Keratinocyte (primary cell): ENCODE results near the gene GADD45GIP1. TPM values are rescaled to one million over a fixed set of nuclear protein-coding genes. Genes with fewer than 3 reads are reported as not detected.

Source experiments
- DNase-seq: peaks from one replicate; pipeline ENCODE4 v3.0.0-alpha.2; 2011; ENCODE audit warnings: low read depth, missing footprints, low spot score
- FAIRE-seq: peaks from 2 replicates; lab custom pipeline; 2011; peaks lifted over from hg19 to GRCh38; lab: Jason Lieb, UNC
- H2AFZ ChIP-seq: 2 replicates; pipeline ENCODE4 v1.6.0; 2012; ENCODE audit warnings: low read length, control low read depth, inconsistent platforms; ENCODE audit not compliant: control insufficient read depth
- H3K27ac ChIP-seq: 2 replicates; pipeline ENCODE4 v1.5.1; 2011; ENCODE audit warnings: low read length; ENCODE audit not compliant: control insufficient read depth, insufficient read depth
- H3K27me3 ChIP-seq: 3 replicates; pipeline ENCODE4 v1.6.0; 2011; ENCODE audit warnings: low read length; ENCODE audit not compliant: control insufficient read depth, insufficient read depth; ENCODE audit errors: extremely low read depth
- H3K36me3 ChIP-seq, 2 experiments: 2 replicates in 1 of 2; 3 replicates in 1 of 2; pipeline ENCODE4 v1.5.1; 2011; ENCODE audit warnings: low read length in 2 of 2, mild to moderate bottlenecking in 1 of 2; ENCODE audit not compliant: control insufficient read depth in 2 of 2, insufficient read depth in 2 of 2; ENCODE audit errors: extremely low read depth in 1 of 2
- H3K4me1 ChIP-seq: 3 replicates; pipeline ENCODE4 v1.5.1; 2011; ENCODE audit warnings: low read length; ENCODE audit not compliant: control insufficient read depth, insufficient read depth; ENCODE audit errors: extremely low read depth
- H3K4me2 ChIP-seq: 3 replicates; pipeline ENCODE4 v1.6.0; 2011; ENCODE audit warnings: low read depth, low read length; ENCODE audit not compliant: control insufficient read depth, insufficient read depth; ENCODE audit errors: extremely low read depth
- H3K4me3 ChIP-seq, 3 experiments: fragments of 200-600 bp in 1 of 3; sonication (generic) in 1 of 3; 2 replicates in 2 of 3; 3 replicates in 1 of 3; pipeline ENCODE4 v1.5.1; 2011 to 2016; ENCODE audit warnings: low read length in 3 of 3, mild to moderate bottlenecking in 3 of 3, control low read depth in 2 of 3, inconsistent platforms in 1 of 3, low read depth in 1 of 3, mixed read lengths in 1 of 3, mixed run types in 1 of 3, moderate library complexity in 1 of 3; ENCODE audit not compliant: control insufficient read depth in 2 of 3, insufficient read depth in 2 of 3; ENCODE audit errors: extremely low read depth in 1 of 3
- H3K79me2 ChIP-seq: 2 replicates; pipeline ENCODE4 v1.6.0; 2012; ENCODE audit warnings: low read length; ENCODE audit not compliant: control insufficient read depth, insufficient read depth
- H3K9ac ChIP-seq: 3 replicates; pipeline ENCODE4 v1.6.0; 2011; ENCODE audit warnings: low read length; ENCODE audit not compliant: control insufficient read depth, insufficient read depth; ENCODE audit errors: extremely low read depth
- H3K9me1 ChIP-seq: 3 replicates; pipeline ENCODE4 v1.6.0; 2011; ENCODE audit warnings: low read length; ENCODE audit not compliant: control insufficient read depth, insufficient read depth; ENCODE audit errors: extremely low read depth
- H3K9me3 ChIP-seq: 2 replicates; pipeline ENCODE4 v1.5.1; 2012; ENCODE audit warnings: low read depth, low read length; ENCODE audit not compliant: control insufficient read depth
- H4K20me1 ChIP-seq: 3 replicates; pipeline ENCODE4 v1.6.0; 2011; ENCODE audit warnings: low read length; ENCODE audit not compliant: control insufficient read depth, insufficient read depth; ENCODE audit errors: extremely low read depth
- CTCF ChIP-seq, 3 experiments: IDR thresholded peaks in 1 of 3; conservative IDR thresholded peaks in 1 of 3; optimal IDR thresholded peaks in 1 of 3; 2 replicates in 2 of 3; 3 replicates in 1 of 3; pipeline versions ENCODE3 to v1.5.1; 2011; ENCODE audit warnings: low read length in 3 of 3, mild to moderate bottlenecking in 3 of 3, moderate library complexity in 2 of 3, control low read depth in 1 of 3, inconsistent platforms in 1 of 3; ENCODE audit not compliant: insufficient read depth in 2 of 3; ENCODE audit errors: extremely low read depth in 1 of 3
- EZH2 ChIP-seq: IDR thresholded peaks from one replicate; pipeline ENCODE4 v1.6.1; 2012; ENCODE audit warnings: inconsistent platforms, mild to moderate bottlenecking, low read length, moderate library complexity
- dilution Hi-C: fragments of 300-500 bp; cut with MboI; formaldehyde crosslinking; loops from one replicate; pipeline ENCODE4 v1.7.0; 2020; ENCODE audit warnings: low sequenced_read_pairs; ENCODE audit not compliant: extremely low pct_ligation_motif_present
- polyA plus RNA-seq, 5 experiments: library from polyadenylated mRNA; depleted of rRNA in 3 of 5; stranded (reverse) in 3 of 5; stranded (forward) in 1 of 5; unstranded in 1 of 5; fragments of >200 nt; gene quantifications; 1 replicate in 1 of 5; 2 replicates in 3 of 5; 3 replicates in 1 of 5; pipeline versions ENCODE4 v1.2.1 to v1.2.3, GENCODE V29; 2011 to 2012; ENCODE audit warnings: missing spikeins in 2 of 5, low read depth in 1 of 5, low replicate concordance in 1 of 5

GADD45GIP1 gene
- polyA plus RNA-seq, 1 donor (not counting 4 experiments of a cell fraction or from before 2014, with no cell fraction given) = 35.5 TPM

GRCh38 chr19:12965812-12966135 is 8.8 kb upstream of the GADD45GIP1 start:
- dilution Hi-C loops = no loop called here
- peak overlapping the region; percentile 76 for H3K9ac ChIP-seq

GRCh38 chr19:12965017-12965811 is 8.2 kb upstream of the GADD45GIP1 start:
- Histone ChIP-seq H3K9ac (peak overlapping the region; percentile 76), H3K9me1 (no peaks in the 10 kb centered on the region), H4K20me1 (no peaks in the 10 kb centered on the region), H3K4me3 (peak overlapping the region; percentile 46 to 77 (median 75)), H3K4me2 (peak overlapping the region; percentile 99), H3K27ac (peak overlapping the region; percentile 67), H3K4me1 (peaks cover 4% of the 10 kb centered on the region), H3K27me3 (no peaks in the 10 kb centered on the region), H3K36me3 (no peaks in the 10 kb centered on the region), H2AFZ (peak overlapping the region; percentile 100), H3K9me3 (no peaks in the 10 kb centered on the region), H3K79me2 (no peaks in the 10 kb centered on the region)
- dilution Hi-C loops = no loop called here
- DNase-seq (no peak), FAIRE-seq (peak; percentile 5)
- TF ChIP-seq EZH2 (no peak), CTCF (optimal IDR thresholded peaks at IDR 0.05 in 1 of 3, IDR thresholded peaks at IDR 0.05 in 1 of 3, conservative IDR thresholded peaks at IDR 0.05 in 1 of 3; ENCODE audit: extremely low read depth in 1 of 3, insufficient read depth in 2 of 3, low read length in 3 of 3) (peak; percentile 72 to 97 (median 94))

More at GRCh38 chr19:12965812-12966135, 8.8 kb upstream of the GADD45GIP1 start:
- H3K79me2 ChIP-seq = no peaks in the 10 kb centered on the region
- H3K9me3 ChIP-seq = no peaks in the 10 kb centered on the region
- H3K4me2 ChIP-seq = peak overlapping the region; percentile 99
- H3K4me3 ChIP-seq = peak overlapping the region in 1 of 3 experiments; percentile 42
- H3K4me1 ChIP-seq = peaks cover 4% of the 10 kb centered on the region
- FAIRE-seq (no peak), DNase-seq (no peak)
- H4K20me1 ChIP-seq = no peaks in the 10 kb centered on the region
- TF ChIP-seq EZH2 (no peak), CTCF (optimal IDR thresholded peaks at IDR 0.05 in 1 of 3, IDR thresholded peaks at IDR 0.05 in 1 of 3, conservative IDR thresholded peaks at IDR 0.05 in 1 of 3; ENCODE audit: extremely low read depth in 1 of 3, insufficient read depth in 2 of 3, low read length in 3 of 3) (no peak)
- H2AFZ ChIP-seq = peak overlapping the region; percentile 100
- H3K27me3 ChIP-seq = no peaks in the 10 kb centered on the region
- H3K9me1 ChIP-seq = no peaks in the 10 kb centered on the region
- no peaks in the 10 kb centered on the region for H3K36me3 ChIP-seq
- H3K27ac ChIP-seq = peak overlapping the region; percentile 67
